Stimulated activated CD8-positive, alpha-beta memory T cell treated with anti-CD3 and anti-CD28 coated beads, Interleukin-4, amount 100 ng/mL, for 48 hours (primary cell): ENCODE measurements around the gene RESP18.
A peak's percentile ranks its signal among the peaks of the same experiment; 100 is the strongest.
"Not testable (repeated sequence)": the region's sequence is repeated elsewhere in the genome, so short reads cannot be mapped to it uniquely, and the experiment has no call there.

Experiments used
- DNase-seq: peaks from one replicate; pipeline ENCODE4 v3.0.0-alpha.2; 2020

The RESP18 gene

GRCh38 chr2:219325136-219325535 lies 7.4 kb downstream of the RESP18 start:
- DNase-seq = no peak

GRCh38 chr2:219323434-219323833 lies 9.1 kb downstream of the RESP18 start:
- DNase-seq = no peak

- DNase-seq = no peak
These were observed 17.6 kb downstream of the RESP18 start for GRCh38 chr2:219314804-219315468.

- not testable (repeated sequence) for DNase-seq
These were observed 19.8 kb downstream of the RESP18 start for GRCh38 chr2:219312683-219313263.

GRCh38 chr2:219309278-219309677 lies 23.3 kb downstream of the RESP18 start, which contains the start of gene PTPRN:
Gene PTPRN (minus strand): TSS chr2:219309401. CDS start chr2:219309332, 69 bp downstream.
- no peak for DNase-seq

GRCh38 chr2:219308142-219309101 lies 24.1 kb downstream of the RESP18 start:
- peak; percentile 87 for DNase-seq

GRCh38 chr2:219306047-219306446 lies 26.5 kb downstream of the RESP18 start:
- DNase-seq = no peak

GRCh38 chr2:219304223-219304622 lies 28.3 kb downstream of the RESP18 start:
- no peak for DNase-seq

- DNase-seq = no peak
These were observed 30.1 kb downstream of the RESP18 start for GRCh38 chr2:219302412-219302968.

GRCh38 chr2:219300022-219300421 lies 32.5 kb downstream of the RESP18 start:
- DNase-seq = no peak

- no peak for DNase-seq
These were observed 33.2 kb downstream of the RESP18 start for GRCh38 chr2:219299372-219299760.

GRCh38 chr2:219298759-219299371 lies 33.7 kb downstream of the RESP18 start:
- DNase-seq = peak; percentile 98

- no peak for DNase-seq
These were observed 34.6 kb downstream of the RESP18 start for GRCh38 chr2:219297766-219298456.

GRCh38 chr2:219296631-219297391 lies 35.7 kb downstream of the RESP18 start:
- DNase-seq = peak; percentile 24

- peak; percentile 14 for DNase-seq
These were observed 36.4 kb downstream of the RESP18 start for GRCh38 chr2:219296142-219296541.

- peak; percentile 91 for DNase-seq
These were observed 37.9 kb downstream of the RESP18 start for GRCh38 chr2:219294356-219295351.

GRCh38 chr2:219293736-219294231 lies 38.8 kb downstream of the RESP18 start:
- peak; percentile 21 for DNase-seq

- peak; percentile 20 for DNase-seq
These were observed 39.9 kb downstream of the RESP18 start for GRCh38 chr2:219292616-219293015.

- DNase-seq = no peak
These were observed 40.5 kb downstream of the RESP18 start for GRCh38 chr2:219291910-219292490.
